ENCODE results near the gene ITPKB.

DNA sequence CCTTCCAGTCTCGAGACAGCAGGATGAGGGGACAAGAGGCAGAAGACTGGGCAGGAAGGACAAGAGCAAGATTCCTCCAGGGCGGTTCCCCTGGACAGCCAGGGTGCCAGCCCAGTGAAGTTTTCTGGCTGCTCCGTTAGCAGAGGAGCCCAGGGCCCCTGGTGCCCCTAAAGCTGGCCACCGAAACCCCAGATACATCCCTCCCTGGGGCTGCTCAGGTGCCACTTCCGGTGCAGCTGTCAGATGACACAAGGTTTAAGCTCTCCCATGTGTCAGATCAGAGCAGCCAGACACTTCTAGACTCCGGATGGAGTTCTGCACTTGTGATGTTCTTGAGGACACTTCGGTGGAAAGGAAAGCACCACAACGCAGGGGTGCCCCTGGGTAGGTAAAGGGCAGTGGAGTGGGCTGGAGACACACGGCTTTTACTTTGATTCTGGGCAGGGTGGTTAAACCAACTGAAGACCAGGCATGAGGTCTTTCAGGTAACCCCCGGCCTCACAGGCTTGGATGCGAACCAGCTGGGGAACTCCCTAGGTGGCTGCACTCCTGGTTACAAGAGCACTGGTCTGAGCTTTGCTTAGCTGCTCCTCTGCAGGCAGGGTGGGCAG, 85.7 kb downstream of the ITPKB start:
- no peak for TF ChIP-seq YY1 (IDR thresholded peaks at IDR 0.05; ENCODE audit: low read depth)
- no peak for TF ChIP-seq EP300 (IDR thresholded peaks at IDR 0.05; ENCODE audit: borderline replicate concordance)
- no peak for TF ChIP-seq FOXM1 (IDR thresholded peaks at IDR 0.05; ENCODE audit: borderline replicate concordance, low read depth)
- TF ChIP-seq CEBPB (IDR thresholded peaks at IDR 0.05), result no peak
- no peak for TF ChIP-seq RAD21 (IDR thresholded peaks at IDR 0.05; ENCODE audit: low read depth)
